Neural progenitor cell (in vitro differentiated cells): Measurements from ENCODE around the gene PROK1. TPM values are rescaled to one million over a fixed set of nuclear protein-coding genes. Genes with fewer than 3 reads are reported as not detected.
A peak's percentile ranks its signal among the peaks of the same experiment; 100 is the strongest.
"Not testable (repeated sequence)": the region's sequence is repeated elsewhere in the genome, so short reads cannot be mapped to it uniquely, and the experiment has no call there.

ENCODE experiments used
- DNase-seq: peaks from one replicate; pipeline ENCODE4 v3.0.0-alpha.2; 2016; ENCODE audit warnings: low spot score
- H2AFZ ChIP-seq: fragments of 200-600 bp; sonication (generic); replicated peaks from 2 replicates; pipeline ENCODE4 v1.6.1; 2016; ENCODE audit warnings: antibody characterized with exemption
- H3F3A ChIP-seq: fragments of 200-600 bp; sonication (generic); 2 replicates; pipeline ENCODE4 v1.6.1; 2016; ENCODE audit warnings: antibody characterized with exemption, low read depth
- H3K27ac ChIP-seq: fragments of 200-600 bp; sonication (generic); 2 replicates; pipeline ENCODE4 v1.5.1; 2016; ENCODE audit warnings: mild to moderate bottlenecking
- H3K27me3 ChIP-seq: fragments of 200-600 bp; sonication (generic); 2 replicates; pipeline ENCODE4 v1.6.1; 2016; ENCODE audit warnings: mild to moderate bottlenecking, moderate library complexity
- H3K36me3 ChIP-seq: fragments of 200-600 bp; sonication (generic); 2 replicates; pipeline ENCODE4 v1.5.1; 2016
- H3K4me1 ChIP-seq: fragments of 200-600 bp; sonication (generic); 2 replicates; pipeline ENCODE4 v1.6.1; 2016; ENCODE audit warnings: mixed run types
- H3K4me2 ChIP-seq: fragments of 200-600 bp; sonication (generic); 2 replicates; pipeline ENCODE4 v1.6.1; 2016
- H3K4me3 ChIP-seq: fragments of 200-600 bp; sonication (generic); 2 replicates; pipeline ENCODE4 v1.5.1; 2016
- H3K79me2 ChIP-seq: fragments of 200-600 bp; sonication (generic); 2 replicates; pipeline ENCODE4 v1.6.1; 2016; ENCODE audit warnings: low read depth
- H3K9ac ChIP-seq: fragments of 200-600 bp; sonication (generic); 2 replicates; pipeline ENCODE4 v1.6.1; 2016
- H3K9me3 ChIP-seq: fragments of 200-600 bp; sonication (generic); 2 replicates; pipeline ENCODE4 v1.5.1; 2016; ENCODE audit warnings: low read depth
- H4K20me1 ChIP-seq: fragments of 200-600 bp; sonication (generic); 2 replicates; pipeline ENCODE4 v1.6.1; 2016; ENCODE audit warnings: low read depth
- H3K27ac Mint-ChIP-seq: 3 replicates; pipeline ENCODE4 v1.8.0; 2021; ENCODE audit warnings: mixed read lengths
- H3K27me3 Mint-ChIP-seq: 2 replicates; pipeline ENCODE4 v1.8.0; 2022; ENCODE audit warnings: low read depth, mild to moderate bottlenecking, inconsistent platforms, moderate library complexity, mixed read lengths; ENCODE audit not compliant: insufficient read depth
- H3K36me3 Mint-ChIP-seq: 3 replicates; pipeline ENCODE4 v1.8.0; 2021; ENCODE audit warnings: mixed read lengths
- H3K4me1 Mint-ChIP-seq: 3 replicates; pipeline ENCODE4 v1.8.0; 2021; ENCODE audit warnings: mixed read lengths
- H3K4me3 Mint-ChIP-seq: 3 replicates; pipeline ENCODE4 v1.8.0; 2021; ENCODE audit warnings: mild to moderate bottlenecking, moderate library complexity, mixed read lengths
- H3K9me3 Mint-ChIP-seq: 3 replicates; pipeline ENCODE4 v1.8.0; 2020; ENCODE audit warnings: mixed read lengths
- CTCF ChIP-seq: fragments of 200-600 bp; sonication (generic); IDR thresholded peaks from 2 replicates; pipeline ENCODE4 v1.5.1; 2017; ENCODE audit warnings: antibody characterized with exemption, mild to moderate bottlenecking
- EZH2 ChIP-seq: fragments of 200-600 bp; sonication (generic); IDR thresholded peaks from 2 replicates; pipeline ENCODE4 v1.6.1; 2017; ENCODE audit warnings: antibody characterized with exemption, mild to moderate bottlenecking, moderate library complexity
- EZH2phosphoT487 ChIP-seq: fragments of 200-600 bp; sonication (generic); IDR thresholded peaks from 2 replicates; pipeline ENCODE4 v1.6.1; 2017; ENCODE audit warnings: antibody characterized with exemption
- total RNA-seq: library from RNA; depleted of rRNA; stranded (reverse); fragments of >200 nt; gene quantifications from 2 replicates; pipeline ENCODE4 v1.2.3, GENCODE V29; 2015; ENCODE audit warnings: low replicate concordance

PROK1 gene
- total RNA-seq, 1 donor from 2014 or later, result not detected

- no peak for DNase-seq
- Histone ChIP-seq H3K9me3 (no peaks in the 10 kb centered on the region), H3F3A (no peaks in the 10 kb centered on the region), H2AFZ (no peak overlapping the region), H3K9ac (no peak overlapping the region), H4K20me1 (no peaks in the 10 kb centered on the region), H3K4me3 (no peak overlapping the region), H3K27ac (no peak overlapping the region), H3K79me2 (peaks cover 9% of the 10 kb centered on the region), H3K27me3 (no peaks in the 10 kb centered on the region), H3K36me3 (no peaks in the 10 kb centered on the region), H3K4me2 (no peak overlapping the region), H3K4me1 (no peaks in the 10 kb centered on the region)
- Mint-ChIP-seq H3K4me3 (no peak overlapping the region), H3K4me1 (peaks cover 16% of the 10 kb centered on the region), H3K27me3 (no peaks in the 10 kb centered on the region), H3K9me3 (no peaks in the 10 kb centered on the region), H3K27ac (peak overlapping the region; percentile 53), H3K36me3 (peaks cover 2% of the 10 kb centered on the region)
- no peak for TF ChIP-seq EZH2
- TF ChIP-seq CTCF, result no peak
- no peak for TF ChIP-seq EZH2phosphoT487
These were observed 39.7 kb upstream of the PROK1 start for GRCh38 chr1:110411173-110411735.

GRCh38 chr1:110412576-110412975, 38.4 kb upstream of the PROK1 start:
- Histone ChIP-seq H3K27me3 (no peaks in the 10 kb centered on the region), H3K79me2 (no peaks in the 10 kb centered on the region), H3F3A (no peaks in the 10 kb centered on the region), H3K4me3 (no peak overlapping the region), H4K20me1 (no peaks in the 10 kb centered on the region), H3K36me3 (no peaks in the 10 kb centered on the region), H3K9ac (no peak overlapping the region), H3K4me2 (no peak overlapping the region), H2AFZ (no peak overlapping the region), H3K27ac (no peak overlapping the region), H3K9me3 (no peaks in the 10 kb centered on the region), H3K4me1 (no peaks in the 10 kb centered on the region)
- H3K36me3 Mint-ChIP-seq, result no peaks in the 10 kb centered on the region
- H3K4me3 Mint-ChIP-seq, result no peak overlapping the region
- H3K27ac Mint-ChIP-seq, result peak overlapping the region; percentile 3
- DNase-seq, result peak; percentile 86
- no peaks in the 10 kb centered on the region for H3K27me3 Mint-ChIP-seq
- TF ChIP-seq CTCF (peak; percentile 86), EZH2 (no peak), EZH2phosphoT487 (no peak)
- peaks cover 9% of the 10 kb centered on the region for H3K4me1 Mint-ChIP-seq
- no peaks in the 10 kb centered on the region for H3K9me3 Mint-ChIP-seq

GRCh38 chr1:110413045-110413444, 37.9 kb upstream of the PROK1 start:
- H3K27ac Mint-ChIP-seq, H3K36me3 Mint-ChIP-seq, H3K9me3 Mint-ChIP-seq: not testable (repeated sequence)

GRCh38 chr1:110418729-110419128, 32.2 kb upstream of the PROK1 start:
- H2AFZ ChIP-seq, result no peak overlapping the region
- Mint-ChIP-seq H3K27ac (no peak overlapping the region), H3K27me3 (no peaks in the 10 kb centered on the region)

More at GRCh38 chr1:110413045-110413444, 37.9 kb upstream of the PROK1 start:
- H3K4me1 Mint-ChIP-seq, H3K27me3 ChIP-seq, H3K27ac ChIP-seq, H3K36me3 ChIP-seq, H3K79me2 ChIP-seq, H4K20me1 ChIP-seq, H3K4me1 ChIP-seq, DNase-seq, H3K27me3 Mint-ChIP-seq, H3K9ac ChIP-seq, H3K4me3 ChIP-seq, H3F3A ChIP-seq, H3K9me3 ChIP-seq, H3K4me3 Mint-ChIP-seq, H3K4me2 ChIP-seq, H2AFZ ChIP-seq: not testable (repeated sequence)

More at GRCh38 chr1:110418729-110419128, 32.2 kb upstream of the PROK1 start:
- H3K27me3 ChIP-seq, result no peaks in the 10 kb centered on the region
- H3F3A ChIP-seq, result no peaks in the 10 kb centered on the region
- no peak for TF ChIP-seq EZH2phosphoT487
- TF ChIP-seq EZH2, result no peak
- TF ChIP-seq CTCF, result no peak
- no peaks in the 10 kb centered on the region for H3K79me2 ChIP-seq
- H3K9ac ChIP-seq, result no peak overlapping the region
- Mint-ChIP-seq H3K9me3 (no peaks in the 10 kb centered on the region), H3K4me1 (no peaks in the 10 kb centered on the region), H3K4me3 (no peak overlapping the region), H3K36me3 (no peaks in the 10 kb centered on the region)
- no peak overlapping the region for H3K4me2 ChIP-seq
- H3K4me3 ChIP-seq, result no peak overlapping the region
- H3K36me3 ChIP-seq, result no peaks in the 10 kb centered on the region
- H3K4me1 ChIP-seq, result no peaks in the 10 kb centered on the region
- no peaks in the 10 kb centered on the region for H4K20me1 ChIP-seq
- H3K9me3 ChIP-seq, result no peaks in the 10 kb centered on the region
- no peak overlapping the region for H3K27ac ChIP-seq
- DNase-seq, result no peak
